Gastrocnemius medialis (tissue), 4 donors: ENCODE measurements around the gene SURF1.
"Not testable (repeated sequence)": the region's sequence is repeated elsewhere in the genome, so short reads cannot be mapped to it uniquely, and the experiment has no call there.

Experiments
- CTCF ChIP-seq, 5 experiments: fragments of 450-650 bp in 3 of 5; fragments of 200-600 bp in 2 of 5; sonication (generic) in 2 of 5; IDR thresholded peaks in 4 of 5; conservative IDR thresholded peaks in 1 of 5; 1 replicate in 4 of 5; 2 replicates in 1 of 5; pipeline ENCODE4 v1.5.1; 2016 to 2019; ENCODE audit warnings: antibody characterized with exemption in 5 of 5, mild to moderate bottlenecking in 3 of 5, moderate library complexity in 3 of 5
- POLR2A ChIP-seq, 2 donors: fragments of 450-650 bp; IDR thresholded peaks; one replicate each; pipeline ENCODE4 v1.6.1; 2017; ENCODE audit warnings: antibody characterized with exemption in 2 of 2, mild to moderate bottlenecking in 2 of 2, moderate library complexity in 2 of 2

GRCh38 chr9:133392308-133392707 is 36.0 kb upstream of the SURF1 start:
- TF ChIP-seq CTCF (IDR thresholded peaks at IDR 0.05 in 4 of 5, conservative IDR thresholded peaks at IDR 0.05 in 1 of 5); POLR2A (IDR thresholded peaks at IDR 0.05): not testable (repeated sequence)
